K562 (cell line): ENCODE results near the gene ZMYND15. TPM values are rescaled to one million over a fixed set of nuclear protein-coding genes. Genes with fewer than 3 reads are reported as not detected.

Experiments
- LCOR ChIP-seq: sonication (generic); formaldehyde crosslinking; IDR thresholded peaks from 2 replicates; pipeline ENCODE4 v1.8.0; 2022; ENCODE audit warnings: mild to moderate bottlenecking, missing genetic modification reagents
- TSHZ1 ChIP-seq: fragments of 250-450 bp; sonication (Bioruptor Pico); IDR thresholded peaks from 2 replicates; pipeline ENCODE4 v1.4.0; 2020; ENCODE audit warnings: mild to moderate bottlenecking, moderate library complexity
- ZNF668 ChIP-seq: fragments of 250-450 bp; sonication (Bioruptor Pico); IDR thresholded peaks from 2 replicates; pipeline ENCODE4 v1.8.0; 2022; ENCODE audit warnings: mild to moderate bottlenecking, inconsistent platforms
- polyA plus RNA-seq, 8 experiments: library from polyadenylated mRNA; depleted of rRNA in 4 of 8; stranded (reverse) in 5 of 8; unstranded in 3 of 8; fragments of >200 nt; fragmentation: Nextera tagmentation in 2 of 8; fragmentation: Illumina TruSeq in 1 of 8; extraction: Ambion mirVana in 2 of 8; extraction: Trizol in 1 of 8; gene quantifications; 2 replicates each; pipeline versions ENCODE4 v1.2.1 to v1.2.3, GENCODE V29; 2011 to 2014; ENCODE audit warnings: inconsistent platforms in 1 of 8, missing spikeins in 1 of 8
- total RNA-seq, 7 experiments: library from RNA; depleted of rRNA in 6 of 7; stranded (reverse); fragments of >200 nt in 6 of 7; fragmentation: Illumina TruSeq in 2 of 7; extraction: Trizol in 2 of 7; gene quantifications; 2 replicates each; pipeline versions ENCODE4 v1.2.1 to v1.2.3, GENCODE V29; 2011 to 2021; ENCODE audit warnings: low replicate concordance in 1 of 7
- TF ChIP-seq, protein P1 (sequence below), 2 experiments: IDR thresholded peaks in 1 of 2; conservative IDR thresholded peaks in 1 of 2; 2 replicates each; pipeline ENCODE4 v1.6.1; 2016; ENCODE audit warnings: low read depth in 2 of 2, mild to moderate bottlenecking in 1 of 2, missing compliant biosample characterization in 1 of 2, missing genetic modification characterization in 1 of 2, moderate library complexity in 1 of 2
- TF ChIP-seq, protein P2 (sequence below): fragments of 250-450 bp; sonication (Bioruptor Pico); IDR thresholded peaks from 2 replicates; pipeline ENCODE4 v1.8.0; 2021; ENCODE audit warnings: moderate library complexity, mild to moderate bottlenecking, inconsistent platforms

The ZMYND15 gene
- total and polyA plus RNA-seq, 9 of the 15 experiments (the other 6 are each of a cell fraction or from before 2014, with no cell fraction given): 0.09 TPM; not detected in 8

DNA sequence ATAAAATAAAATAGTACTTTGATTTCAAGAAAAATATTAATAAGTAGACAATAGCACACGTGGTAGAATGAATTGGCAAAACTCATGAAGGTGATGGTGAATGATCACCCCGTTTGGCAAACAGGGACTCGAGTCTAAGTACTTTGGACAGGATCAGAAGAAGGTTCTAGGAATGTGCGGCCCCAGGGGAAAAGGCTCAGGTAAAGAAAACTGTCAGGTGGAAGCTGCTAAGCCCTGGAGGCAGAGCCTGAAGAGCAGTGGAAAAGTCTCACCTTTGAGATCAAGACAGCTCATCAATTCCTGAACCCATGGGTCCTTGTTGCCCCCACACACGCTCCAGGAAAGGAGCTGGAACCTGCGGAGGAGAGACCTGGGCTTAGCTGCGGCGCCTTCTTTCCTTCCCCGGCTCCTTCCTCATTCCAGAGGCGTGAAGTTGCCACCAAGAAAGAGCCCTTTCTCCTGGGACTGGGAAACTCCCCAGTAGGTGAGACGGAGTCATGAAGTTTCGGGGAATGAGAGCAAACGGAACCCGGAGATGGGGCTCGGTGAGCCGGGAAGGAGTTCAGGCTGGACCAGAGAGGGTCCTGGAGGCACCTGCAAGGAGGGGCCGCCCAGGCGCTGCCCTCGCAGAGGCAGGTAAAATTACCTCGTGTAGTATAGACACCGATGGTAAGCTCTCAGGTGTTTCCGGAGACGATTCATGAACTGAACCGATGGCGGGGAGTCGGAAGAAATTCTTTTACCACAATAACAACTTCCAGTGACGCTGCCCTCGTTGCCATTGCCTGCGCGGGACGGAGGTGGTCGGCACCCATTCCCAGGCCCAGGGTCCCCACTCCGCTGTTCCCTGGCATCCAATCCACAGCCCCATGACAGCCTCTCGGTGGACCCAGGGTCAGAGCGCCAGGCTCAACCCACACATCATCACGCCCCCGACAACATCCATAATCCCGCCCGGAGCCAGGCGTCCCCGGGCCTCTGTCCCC lies 1.2 kb upstream of the ZMYND15 start (continued):
- TF ChIP-seq TSHZ1 (CRISPR knock-in tag) (no peak), ZNF668 (CRISPR knock-in tag) (no peak), LCOR (CRISPR knock-in tag) (no peak)
- TF ChIP-seq, protein P1, sequence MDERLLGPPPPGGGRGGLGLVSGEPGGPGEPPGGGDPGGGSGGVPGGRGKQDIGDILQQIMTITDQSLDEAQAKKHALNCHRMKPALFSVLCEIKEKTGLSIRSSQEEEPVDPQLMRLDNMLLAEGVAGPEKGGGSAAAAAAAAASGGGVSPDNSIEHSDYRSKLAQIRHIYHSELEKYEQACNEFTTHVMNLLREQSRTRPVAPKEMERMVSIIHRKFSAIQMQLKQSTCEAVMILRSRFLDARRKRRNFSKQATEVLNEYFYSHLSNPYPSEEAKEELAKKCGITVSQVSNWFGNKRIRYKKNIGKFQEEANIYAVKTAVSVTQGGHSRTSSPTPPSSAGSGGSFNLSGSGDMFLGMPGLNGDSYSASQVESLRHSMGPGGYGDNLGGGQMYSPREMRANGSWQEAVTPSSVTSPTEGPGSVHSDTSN (CRISPR knock-in tag; IDR thresholded peaks at IDR 0.05; ENCODE audit: low read depth): no peak
- TF ChIP-seq, protein P1 (tag; conservative IDR thresholded peaks at IDR 0.05; ENCODE audit: low read depth): no peak
- TF ChIP-seq, protein P2, sequence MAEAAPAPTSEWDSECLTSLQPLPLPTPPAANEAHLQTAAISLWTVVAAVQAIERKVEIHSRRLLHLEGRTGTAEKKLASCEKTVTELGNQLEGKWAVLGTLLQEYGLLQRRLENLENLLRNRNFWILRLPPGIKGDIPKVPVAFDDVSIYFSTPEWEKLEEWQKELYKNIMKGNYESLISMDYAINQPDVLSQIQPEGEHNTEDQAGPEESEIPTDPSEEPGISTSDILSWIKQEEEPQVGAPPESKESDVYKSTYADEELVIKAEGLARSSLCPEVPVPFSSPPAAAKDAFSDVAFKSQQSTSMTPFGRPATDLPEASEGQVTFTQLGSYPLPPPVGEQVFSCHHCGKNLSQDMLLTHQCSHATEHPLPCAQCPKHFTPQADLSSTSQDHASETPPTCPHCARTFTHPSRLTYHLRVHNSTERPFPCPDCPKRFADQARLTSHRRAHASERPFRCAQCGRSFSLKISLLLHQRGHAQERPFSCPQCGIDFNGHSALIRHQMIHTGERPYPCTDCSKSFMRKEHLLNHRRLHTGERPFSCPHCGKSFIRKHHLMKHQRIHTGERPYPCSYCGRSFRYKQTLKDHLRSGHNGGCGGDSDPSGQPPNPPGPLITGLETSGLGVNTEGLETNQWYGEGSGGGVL (CRISPR knock-in tag): no peak
